Type B pancreatic cell (in vitro differentiated cells): ENCODE data around the gene CXorf49B. TPM values are rescaled to one million over a fixed set of nuclear protein-coding genes. Genes with fewer than 3 reads are reported as not detected.
"Not testable (repeated sequence)": the region's sequence is repeated elsewhere in the genome, so short reads cannot be mapped to it uniquely, and the experiment has no call there.

ENCODE experiments used
- DNase-seq: peaks from one replicate; pipeline ENCODE4 v3.0.0; 2021; ENCODE audit warnings: mixed read lengths; ENCODE audit not compliant: unreplicated experiment; ENCODE audit errors: extremely low spot score
- H3K27ac Mint-ChIP-seq: 2 replicates; pipeline ENCODE4 v1.8.0; 2021; ENCODE audit warnings: mild to moderate bottlenecking, mixed read lengths
- H3K27me3 Mint-ChIP-seq: 2 replicates; pipeline ENCODE4 v1.8.0; 2021; ENCODE audit warnings: mixed read lengths
- H3K36me3 Mint-ChIP-seq: 2 replicates; pipeline ENCODE4 v1.8.0; 2021; ENCODE audit warnings: mixed read lengths
- H3K4me1 Mint-ChIP-seq: one replicate; pipeline ENCODE4 v1.8.0; 2021; ENCODE audit warnings: mixed read lengths; ENCODE audit not compliant: unreplicated experiment
- H3K4me3 Mint-ChIP-seq: 2 replicates; pipeline ENCODE4 v1.8.0; 2021; ENCODE audit warnings: mild to moderate bottlenecking, mixed read lengths
- H3K9me3 Mint-ChIP-seq: 2 replicates; pipeline ENCODE4 v1.8.0; 2021; ENCODE audit warnings: mixed read lengths
- total RNA-seq: library from RNA; stranded (reverse); gene quantifications from 2 replicates; pipeline ENCODE4 v1.2.1, GENCODE V29; 2021; ENCODE audit warnings: low replicate concordance
- TF ChIP-seq, protein P1 (sequence below): fragments of 200-600 bp; sonication (generic); conservative IDR thresholded peaks from 2 replicates; pipeline ENCODE4 v1.5.0; 2021; ENCODE audit warnings: antibody characterized with exemption, mild to moderate bottlenecking

The CXorf49B gene
- total RNA-seq, 1 donor from 2014 or later = not detected

DNA sequence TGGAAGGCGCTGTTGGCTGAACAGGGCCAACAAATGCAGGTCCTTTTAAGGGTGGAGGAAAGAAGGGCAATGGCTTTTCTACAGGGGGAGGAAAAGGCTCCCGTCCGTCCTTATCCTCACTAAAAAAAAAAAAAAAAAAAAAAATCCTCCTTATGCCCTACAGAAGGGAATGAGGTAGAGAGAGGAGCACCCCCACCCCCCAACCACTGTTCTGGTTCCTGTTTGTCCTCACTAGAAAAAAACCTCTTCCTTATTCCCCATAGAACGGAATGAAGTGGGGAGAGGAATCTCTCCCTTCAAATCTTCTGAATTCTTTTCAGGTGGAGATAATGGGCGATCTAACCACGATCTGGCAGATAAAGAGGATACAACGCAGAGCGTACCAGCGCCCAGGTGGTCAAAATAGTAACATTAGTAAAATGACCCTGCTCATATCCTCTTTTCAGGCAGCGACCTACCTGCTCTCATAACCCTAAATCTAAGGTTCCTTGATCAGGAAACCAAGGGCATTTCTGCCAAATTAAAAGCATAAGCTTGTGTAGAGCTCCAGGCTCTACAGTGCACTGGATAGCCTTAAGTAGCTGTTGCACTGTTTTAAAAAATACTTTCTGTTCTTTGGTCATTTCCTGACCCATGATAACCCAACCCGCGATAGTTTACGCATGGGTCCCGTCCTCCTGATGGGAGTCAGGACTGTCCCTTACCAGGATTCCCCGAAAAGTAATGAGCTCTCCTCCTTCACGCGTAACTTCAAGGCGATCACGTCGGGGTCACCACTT lies 20.6 kb downstream of the CXorf49B start:
- H3K4me3 Mint-ChIP-seq, DNase-seq, H3K4me1 Mint-ChIP-seq, H3K9me3 Mint-ChIP-seq, H3K27me3 Mint-ChIP-seq, H3K36me3 Mint-ChIP-seq, H3K27ac Mint-ChIP-seq: not testable (repeated sequence)

DNA sequence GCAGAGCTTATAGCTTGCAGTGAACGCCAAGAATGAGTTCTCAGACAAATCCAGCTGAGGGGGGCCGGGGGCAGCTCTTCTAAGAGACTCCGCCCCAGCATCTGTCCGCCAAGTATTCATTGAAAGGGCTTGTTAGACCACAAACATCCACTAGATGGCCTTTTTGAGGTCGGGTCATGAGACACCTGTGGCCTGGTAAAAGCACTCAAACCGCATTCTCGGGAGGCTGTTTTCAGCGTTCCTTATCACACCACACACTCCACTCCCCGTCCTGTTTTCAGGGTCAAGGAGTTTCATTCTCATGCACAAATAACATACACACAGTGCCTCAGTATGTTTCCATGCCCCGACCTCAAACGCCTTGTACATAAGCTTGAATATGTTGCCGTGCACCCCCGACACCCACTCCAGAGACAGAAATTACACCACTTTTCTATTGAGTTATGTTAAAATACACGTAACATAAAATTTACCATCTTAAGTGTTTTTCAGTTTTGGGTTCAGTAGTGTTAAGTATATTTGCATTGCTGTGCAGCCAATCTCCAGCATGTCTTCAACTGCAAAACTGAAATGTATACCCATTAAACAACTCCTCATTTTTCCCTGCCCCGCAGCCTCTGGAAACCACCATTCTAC lies 21.3 kb downstream of the CXorf49B start:
- DNase-seq, H3K27ac Mint-ChIP-seq, H3K36me3 Mint-ChIP-seq, H3K27me3 Mint-ChIP-seq, H3K4me1 Mint-ChIP-seq, H3K9me3 Mint-ChIP-seq, H3K4me3 Mint-ChIP-seq: not testable (repeated sequence)

DNA sequence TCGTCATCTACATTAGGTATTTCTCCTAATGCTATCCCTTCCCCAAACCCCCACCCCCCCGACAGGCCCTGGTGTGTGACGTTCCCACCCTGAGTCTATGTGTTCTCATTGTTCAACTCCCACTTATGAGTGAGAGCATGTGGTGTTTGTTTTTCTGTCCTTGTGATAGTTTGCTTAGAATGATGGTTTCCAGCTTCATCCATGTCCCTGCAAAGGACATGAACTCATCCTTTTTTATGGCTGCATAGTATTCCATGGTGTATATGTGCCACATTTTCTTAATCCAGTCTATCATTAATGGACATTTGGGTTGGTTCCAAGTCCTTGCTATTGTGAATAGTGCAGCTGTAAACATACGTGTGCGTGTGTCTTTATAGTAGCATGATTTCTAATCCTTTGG lies 43.3 kb downstream of the CXorf49B start:
- not testable (repeated sequence) for H3K4me1 Mint-ChIP-seq, H3K36me3 Mint-ChIP-seq, DNase-seq, H3K9me3 Mint-ChIP-seq, H3K4me3 Mint-ChIP-seq, H3K27ac Mint-ChIP-seq, H3K27me3 Mint-ChIP-seq

DNA sequence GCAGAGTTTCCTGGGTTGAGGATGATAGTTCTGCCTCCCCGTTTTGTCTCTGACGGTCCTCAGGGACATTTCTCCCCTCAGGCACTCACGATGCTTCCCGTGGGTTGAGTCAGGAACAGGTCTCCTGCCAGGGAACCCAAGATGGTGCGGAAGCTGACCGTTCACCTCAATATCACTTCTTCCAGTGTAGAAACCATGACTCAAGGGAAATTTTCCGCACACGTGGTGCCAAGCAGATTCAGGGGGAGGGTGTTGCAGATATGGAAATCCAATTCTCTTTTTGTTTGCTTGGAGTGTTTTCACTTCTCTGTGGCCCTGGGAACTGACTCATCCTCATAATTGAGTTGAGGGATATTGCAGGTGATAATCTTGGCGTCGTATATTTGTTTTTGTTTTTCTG lies 46.7 kb downstream of the CXorf49B start:
- H3K4me3 Mint-ChIP-seq = no peak overlapping the region
- H3K4me1 Mint-ChIP-seq = no peaks in the 10 kb centered on the region
- no peaks in the 10 kb centered on the region for H3K27me3 Mint-ChIP-seq
- no peak for DNase-seq
- H3K36me3 Mint-ChIP-seq = no peaks in the 10 kb centered on the region
- H3K9me3 Mint-ChIP-seq = peaks cover 4% of the 10 kb centered on the region
- TF ChIP-seq, protein P1, sequence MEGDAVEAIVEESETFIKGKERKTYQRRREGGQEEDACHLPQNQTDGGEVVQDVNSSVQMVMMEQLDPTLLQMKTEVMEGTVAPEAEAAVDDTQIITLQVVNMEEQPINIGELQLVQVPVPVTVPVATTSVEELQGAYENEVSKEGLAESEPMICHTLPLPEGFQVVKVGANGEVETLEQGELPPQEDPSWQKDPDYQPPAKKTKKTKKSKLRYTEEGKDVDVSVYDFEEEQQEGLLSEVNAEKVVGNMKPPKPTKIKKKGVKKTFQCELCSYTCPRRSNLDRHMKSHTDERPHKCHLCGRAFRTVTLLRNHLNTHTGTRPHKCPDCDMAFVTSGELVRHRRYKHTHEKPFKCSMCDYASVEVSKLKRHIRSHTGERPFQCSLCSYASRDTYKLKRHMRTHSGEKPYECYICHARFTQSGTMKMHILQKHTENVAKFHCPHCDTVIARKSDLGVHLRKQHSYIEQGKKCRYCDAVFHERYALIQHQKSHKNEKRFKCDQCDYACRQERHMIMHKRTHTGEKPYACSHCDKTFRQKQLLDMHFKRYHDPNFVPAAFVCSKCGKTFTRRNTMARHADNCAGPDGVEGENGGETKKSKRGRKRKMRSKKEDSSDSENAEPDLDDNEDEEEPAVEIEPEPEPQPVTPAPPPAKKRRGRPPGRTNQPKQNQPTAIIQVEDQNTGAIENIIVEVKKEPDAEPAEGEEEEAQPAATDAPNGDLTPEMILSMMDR = no peak
- no peak overlapping the region for H3K27ac Mint-ChIP-seq

DNA sequence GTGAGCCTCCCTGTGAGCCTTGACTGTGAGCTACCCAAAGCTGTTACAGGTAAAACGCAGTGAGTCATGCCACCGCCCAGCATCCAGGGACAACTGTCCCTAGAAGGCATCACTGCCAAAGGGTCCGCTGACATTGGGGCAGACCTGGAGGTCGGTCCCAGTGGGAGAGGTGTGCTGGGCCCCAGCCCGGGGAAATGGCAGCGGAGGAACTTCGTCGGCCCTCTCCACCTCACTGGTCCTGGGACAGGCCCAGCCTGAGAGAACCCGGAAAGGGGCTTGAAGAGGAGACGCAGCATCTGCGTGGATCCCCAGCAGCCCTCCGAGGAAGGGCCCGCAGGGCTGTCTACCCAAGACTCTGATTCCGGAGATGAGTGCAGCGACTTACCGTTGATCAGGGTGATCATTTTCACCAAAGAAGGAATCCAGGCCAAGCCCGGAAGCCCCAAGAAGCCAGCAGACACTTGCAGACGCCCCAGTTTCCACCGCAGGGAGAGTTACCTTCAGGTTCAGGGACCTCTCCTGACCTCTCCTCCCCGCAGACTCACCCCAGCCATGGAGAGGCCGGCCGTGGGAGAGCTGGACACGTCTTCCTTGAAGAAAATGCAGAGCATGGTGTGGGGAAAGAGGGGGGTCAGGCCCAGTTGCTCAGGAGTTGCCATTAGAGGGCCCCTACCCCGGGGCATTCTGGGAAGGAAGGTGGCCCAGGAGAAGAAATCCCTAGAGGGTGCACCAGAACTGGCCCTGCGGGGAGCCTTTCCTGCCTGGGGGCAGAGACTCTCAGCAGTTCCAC lies 51.2 kb downstream of the CXorf49B start:
- Mint-ChIP-seq H3K4me3 (no peak overlapping the region), H3K9me3 (peaks cover 10% of the 10 kb centered on the region), H3K4me1 (no peaks in the 10 kb centered on the region), H3K36me3 (no peaks in the 10 kb centered on the region), H3K27ac (no peak overlapping the region), H3K27me3 (peaks cover under 1% of the 10 kb centered on the region)
- TF ChIP-seq, protein P1 = no peak
- no peak for DNase-seq

DNA sequence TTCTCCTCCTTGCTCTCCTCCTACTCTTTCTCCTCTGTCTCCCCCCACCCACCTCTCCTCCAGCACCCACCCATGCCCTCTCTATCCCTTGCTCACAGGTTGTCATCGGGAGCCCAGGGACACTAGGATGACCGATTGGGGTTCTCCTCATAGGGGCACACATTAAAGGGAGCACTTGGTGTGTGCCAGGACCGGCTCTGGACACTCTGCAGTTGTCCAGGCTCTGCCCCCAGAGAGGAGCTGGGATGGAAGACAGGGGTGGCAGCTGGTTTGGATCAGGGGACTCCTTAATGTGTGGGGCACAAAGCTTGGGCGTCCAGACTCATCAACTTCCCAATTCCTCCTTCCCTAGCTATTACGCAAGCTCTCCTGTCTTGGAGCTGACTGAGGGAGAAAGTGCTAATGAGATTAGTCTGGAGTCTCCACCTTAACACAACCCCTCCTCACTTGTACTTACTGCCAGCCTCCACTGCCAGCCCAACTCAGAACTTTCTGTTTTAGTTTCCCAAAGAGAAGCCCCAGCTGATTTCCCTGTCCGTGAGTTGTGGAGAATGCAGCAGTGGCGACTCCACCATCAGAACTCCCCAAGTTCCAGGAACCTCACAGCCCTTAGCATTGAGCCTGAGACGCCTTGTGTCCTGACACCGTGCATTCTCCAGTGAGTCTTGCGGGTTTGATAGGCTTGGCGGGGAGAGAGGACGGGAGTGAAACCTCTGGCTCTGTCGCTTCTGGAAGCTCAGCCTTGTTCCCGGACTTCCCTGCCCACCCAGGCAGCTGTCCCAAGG lies 52.2 kb downstream of the CXorf49B start:
- Mint-ChIP-seq H3K4me1 (no peaks in the 10 kb centered on the region), H3K27ac (no peak overlapping the region), H3K27me3 (peaks cover 3% of the 10 kb centered on the region), H3K9me3 (peaks cover 10% of the 10 kb centered on the region), H3K36me3 (no peaks in the 10 kb centered on the region), H3K4me3 (no peak overlapping the region)
- no peak for DNase-seq
- TF ChIP-seq, protein P1 = no peak
